GM12878 (cell line): ENCODE measurements around the gene ATP5PB. TPM values are rescaled to one million over a fixed set of nuclear protein-coding genes. Genes with fewer than 3 reads are reported as not detected.

Source experiments
- BCL3 ChIP-seq: IDR thresholded peaks from 2 replicates; pipeline ENCODE4 v1.6.1; 2011; ENCODE audit warnings: borderline replicate concordance, low read depth, mild to moderate bottlenecking, moderate library complexity, low read length; ENCODE audit not compliant: insufficient read depth, poor library complexity, severe bottlenecking
- BHLHE40 ChIP-seq, 2 experiments: fragments of 450-650 bp in 1 of 2; IDR thresholded peaks; 2 replicates each; pipeline ENCODE4 v1.6.1; 2011 to 2017; ENCODE audit warnings: low read depth in 2 of 2, borderline replicate concordance in 1 of 2, improper control_type of control experiment in 1 of 2, low read length in 1 of 2, mild to moderate bottlenecking in 1 of 2
- E2F4 ChIP-seq: IDR thresholded peaks from 2 replicates; pipeline ENCODE4 v1.6.1; 2012; ENCODE audit warnings: low read depth, low read length, improper control_type of control experiment
- IKZF2 ChIP-seq, 2 experiments: fragments of 450-650 bp; IDR thresholded peaks; 2 replicates each; pipeline ENCODE4 v1.6.1; 2017; ENCODE audit warnings: mild to moderate bottlenecking in 2 of 2, moderate library complexity in 2 of 2
- PAX8 ChIP-seq: fragments of 450-650 bp; IDR thresholded peaks from 2 replicates; pipeline ENCODE4 v1.6.1; 2017; ENCODE audit warnings: mild to moderate bottlenecking, moderate library complexity
- SKIL ChIP-seq: fragments of 450-650 bp; IDR thresholded peaks from 2 replicates; pipeline ENCODE4 v1.6.1; 2017; ENCODE audit warnings: mild to moderate bottlenecking, low read depth, inconsistent platforms; ENCODE audit not compliant: poor library complexity, severe bottlenecking
- TCF3 ChIP-seq: IDR thresholded peaks from 2 replicates; pipeline ENCODE4 v1.6.1; 2012; ENCODE audit warnings: low read depth, mild to moderate bottlenecking, low read length, borderline replicate concordance; ENCODE audit not compliant: insufficient read depth
- ZBTB33 ChIP-seq: fragments of 450-650 bp; IDR thresholded peaks from 2 replicates; pipeline ENCODE4 v1.6.1; 2017; ENCODE audit warnings: mild to moderate bottlenecking
- polyA plus RNA-seq, 11 experiments: library from polyadenylated mRNA; depleted of rRNA in 4 of 11; unstranded in 6 of 11; stranded (reverse) in 5 of 11; fragments of >200 nt; fragmentation: Nextera tagmentation in 4 of 11; fragmentation: Illumina TruSeq in 1 of 11; extraction: Ambion mirVana in 4 of 11; extraction: Trizol in 1 of 11; gene quantifications; 1 replicate in 1 of 11; 2 replicates in 10 of 11; pipeline versions ENCODE4 v1.2.1 to v1.2.3, GENCODE V29; 2011 to 2016; ENCODE audit warnings: inconsistent platforms in 2 of 11, missing spikeins in 2 of 11, low read depth in 1 of 11
- total RNA-seq, 4 experiments: library from RNA; depleted of rRNA in 3 of 4; stranded (reverse); fragments of >200 nt in 3 of 4; fragmentation: Illumina TruSeq in 1 of 4; extraction: Trizol in 1 of 4; gene quantifications; 2 replicates each; pipeline versions ENCODE4 v1.2.1 to v1.2.3, GENCODE V29; 2013 to 2021

ATP5PB gene
- total and polyA plus RNA-seq, 10 of the 15 experiments (the other 5 are each of a cell fraction or from before 2014, with no cell fraction given), result 380 to 1,760 (median 677) TPM

GRCh38 chr1:111406321-111406768 is 42.9 kb upstream of the ATP5PB start (continued):
- TF ChIP-seq BHLHE40 (IDR thresholded peaks at IDR 0.05; ENCODE audit: borderline replicate concordance in 1 of 2, low read depth in 2 of 2, low read length in 1 of 2) (peak; percentile 15 to 47; a peak in 1 of 4 replicates), TCF3 (peak; percentile 82; the same call in 1 of the 2 replicates), ZBTB33 (no peak), BCL3 (peak; percentile 44), IKZF2 (IDR thresholded peaks at IDR 0.05) (peak in 1 of 2 experiments; percentile 32; a peak in 1 of 4 replicates), E2F4 (no peak), PAX8 (no peak), SKIL (peak; percentile 38)
